Measurements from ENCODE around the gene SESN2.

DNA sequence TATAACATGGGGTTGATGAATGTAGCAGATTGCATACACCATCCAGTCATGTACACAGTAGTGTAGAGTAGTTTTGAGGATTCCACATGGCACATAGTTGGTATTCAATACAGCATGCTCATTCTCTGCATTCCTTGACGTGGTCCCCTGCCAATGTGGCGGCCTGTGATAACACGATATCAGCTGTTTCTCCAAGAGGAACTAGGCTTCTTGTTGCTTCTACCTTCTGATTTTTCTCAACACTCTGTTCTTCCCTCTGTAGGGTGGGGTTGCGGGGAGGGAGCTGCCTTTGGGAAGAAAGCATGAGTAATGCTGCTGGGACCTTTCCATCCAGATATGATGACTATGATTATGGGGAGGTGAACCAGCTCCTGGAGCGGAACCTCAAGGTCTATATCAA is 19.4 kb downstream of the SESN2 start:
- no peak for TF ChIP-seq EZH2 (IDR thresholded peaks at IDR 0.05; ENCODE audit: low read depth)
- TF ChIP-seq, protein P1, sequence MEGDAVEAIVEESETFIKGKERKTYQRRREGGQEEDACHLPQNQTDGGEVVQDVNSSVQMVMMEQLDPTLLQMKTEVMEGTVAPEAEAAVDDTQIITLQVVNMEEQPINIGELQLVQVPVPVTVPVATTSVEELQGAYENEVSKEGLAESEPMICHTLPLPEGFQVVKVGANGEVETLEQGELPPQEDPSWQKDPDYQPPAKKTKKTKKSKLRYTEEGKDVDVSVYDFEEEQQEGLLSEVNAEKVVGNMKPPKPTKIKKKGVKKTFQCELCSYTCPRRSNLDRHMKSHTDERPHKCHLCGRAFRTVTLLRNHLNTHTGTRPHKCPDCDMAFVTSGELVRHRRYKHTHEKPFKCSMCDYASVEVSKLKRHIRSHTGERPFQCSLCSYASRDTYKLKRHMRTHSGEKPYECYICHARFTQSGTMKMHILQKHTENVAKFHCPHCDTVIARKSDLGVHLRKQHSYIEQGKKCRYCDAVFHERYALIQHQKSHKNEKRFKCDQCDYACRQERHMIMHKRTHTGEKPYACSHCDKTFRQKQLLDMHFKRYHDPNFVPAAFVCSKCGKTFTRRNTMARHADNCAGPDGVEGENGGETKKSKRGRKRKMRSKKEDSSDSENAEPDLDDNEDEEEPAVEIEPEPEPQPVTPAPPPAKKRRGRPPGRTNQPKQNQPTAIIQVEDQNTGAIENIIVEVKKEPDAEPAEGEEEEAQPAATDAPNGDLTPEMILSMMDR (conservative IDR thresholded peaks at IDR 0.05): no peak
